ENCODE measurements around the gene NR1H4. TPM values are rescaled to one million over a fixed set of nuclear protein-coding genes. Genes with fewer than 3 reads are reported as not detected.

Gene NR1H4
- total and polyA plus RNA-seq, 9 of the 15 experiments (the other 6 are each of a cell fraction or from before 2014, with no cell fraction given) = 0.03 TPM; not detected in 8

- Histone ChIP-seq H3K27ac (ENCODE audit: extremely low read depth, low read depth, low read length) (no peak overlapping the region), H3K9ac (ENCODE audit: insufficient read depth in 1 of 2, low read depth in 2 of 2, low read length in 2 of 2) (no peak overlapping the region), H3K9me1 (ENCODE audit: control insufficient read depth, insufficient read depth, low read length) (no peaks in the 10 kb centered on the region), H3K4me2 (ENCODE audit: insufficient read depth, low read length) (no peak overlapping the region), H3K79me2 (ENCODE audit: control insufficient read depth, insufficient read depth, low read length) (peaks cover 5% of the 10 kb centered on the region; the same call in 1 of the 3 replicates), H3K36me3 (ENCODE audit: control insufficient read depth, insufficient read depth, low read length) (no peaks in the 10 kb centered on the region), H3K4me3 (no peak overlapping the region), H3K27me3 (ENCODE audit: control insufficient read depth in 2 of 2, insufficient read depth in 2 of 2, low read length in 2 of 2) (no peaks in the 10 kb centered on the region), H3K9me3 (replicated peaks; ENCODE audit: control insufficient read depth, insufficient read depth, low read depth, low read length) (no peaks in the 10 kb centered on the region), H3K4me1 (replicated peaks in 1 of 2; ENCODE audit: control insufficient read depth in 2 of 2, insufficient read depth in 2 of 2, low read length in 2 of 2) (no peaks in the 10 kb centered on the region), H2AFZ (ENCODE audit: low read depth, low read length) (no peak overlapping the region), H4K20me1 (replicated peaks; ENCODE audit: control insufficient read depth, insufficient read depth, low read length) (no peaks in the 10 kb centered on the region)
- ATAC-seq = no peak
- DNase-seq (ENCODE audit: extremely low read depth in 1 of 4, low spot score in 3 of 4) = no peak
- no peak for TF ChIP-seq ZFP1 (CRISPR knock-in tag; IDR thresholded peaks at IDR 0.05)
- no peak for TF ChIP-seq KLF16 (IDR thresholded peaks at IDR 0.05)
- no peak for TF ChIP-seq ZMIZ1 (IDR thresholded peaks at IDR 0.05; ENCODE audit: low read depth in 2 of 2, low read length in 2 of 2)
- TF ChIP-seq NR3C1 (CRISPR knock-in tag; IDR thresholded peaks at IDR 0.05) = no peak
- no peak for TF ChIP-seq ZBTB5 (IDR thresholded peaks at IDR 0.05)
- TF ChIP-seq GMEB1 (CRISPR knock-in tag; IDR thresholded peaks at IDR 0.05) = no peak
- TF ChIP-seq CLOCK (CRISPR knock-in tag; IDR thresholded peaks at IDR 0.05; ENCODE audit: borderline replicate concordance) = no peak
- TF ChIP-seq HMGXB4 (CRISPR knock-in tag; IDR thresholded peaks at IDR 0.05) = no peak
- no peak for TF ChIP-seq POLR2G (IDR thresholded peaks at IDR 0.05; ENCODE audit: low read depth, low read length)
- FAIRE-seq = no peak
- intact Hi-C loops (cut with micrococcal nuclease) (no loop called here), in situ Hi-C loops (cut with MboI) (loop anchor here (10.0 kb wide), 1 partner anchor 335 kb away; no protein-coding TSS in a partner anchor)
- no TSS peak for BruUV-seq (replicated peaks)
- WGBS (ENCODE audit: insufficient coverage, low coverage, missing lambda C conversion rate) = 21% methylated on average over 2 of the region's 2 CpGs
- CTCF ChIA-PET (ENCODE audit: low intra/inter-chr PET ratio) = no interaction called here
- POLR2A ChIA-PET = no interaction called here
These were observed 106.2 kb downstream of the NR1H4 start for GRCh38 chr12:100579844-100580243.

All from K562 (cell line).